ENCODE results near the gene ANO10.
"Not testable (repeated sequence)": the region's sequence is repeated elsewhere in the genome, so short reads cannot be mapped to it uniquely, and the experiment has no call there.

Gene ANO10

GRCh38 chr3:43521941-43522340 is 99.9 kb downstream of the ANO10 start (continued):
- TF ChIP-seq ZBTB11 (tag by site-specific recombination; conservative IDR thresholded peaks at IDR 0.05; ENCODE audit: low read depth): no peak

- CTCF ChIA-PET; POLR2A ChIA-PET; H3K4me3 ChIP-seq (ENCODE audit: low read depth, low read length): not testable (repeated sequence)
Measured at GRCh38 chr3:43518515-43518914, 103.3 kb downstream of the ANO10 start.

GRCh38 chr3:43515970-43516635 is 105.7 kb downstream of the ANO10 start:
- no peak overlapping the region for H3K4me3 ChIP-seq (ENCODE audit: low read depth, low read length)
- ChIA-PET POLR2A (no interaction called here), CTCF (interaction anchor here (0.5 to 0.7 kb wide), 2 partner anchors 156 to 189 kb away, joined by 3 to 5 read pairs; no protein-coding TSS in a partner anchor)
- TF ChIP-seq ZNF423 (tag by site-specific recombination; IDR thresholded peaks at IDR 0.05): no peak
- no peak for TF ChIP-seq ZNF280D (tag by site-specific recombination; IDR thresholded peaks at IDR 0.05)
- no peak for TF ChIP-seq PRDM6 (tag by site-specific recombination; IDR thresholded peaks at IDR 0.05)
- TF ChIP-seq MEIS1 (CRISPR knock-in tag; IDR thresholded peaks at IDR 0.05; ENCODE audit: borderline replicate concordance): no peak
- TF ChIP-seq ZBTB7A (tag by site-specific recombination; IDR thresholded peaks at IDR 0.05; ENCODE audit: low read depth): no peak
- TF ChIP-seq GFI1B (tag by site-specific recombination; IDR thresholded peaks at IDR 0.05): no peak
- no peak for TF ChIP-seq ZNF223 (tag by site-specific recombination; IDR thresholded peaks at IDR 0.05)
- TF ChIP-seq ZNF26 (tag by site-specific recombination; IDR thresholded peaks at IDR 0.05): no peak
- TF ChIP-seq REST (tag by site-specific recombination; IDR thresholded peaks at IDR 0.05): no peak
- TF ChIP-seq ZNF621 (tag by site-specific recombination; IDR thresholded peaks at IDR 0.05): no peak
- TF ChIP-seq ZNF221 (tag by site-specific recombination; IDR thresholded peaks at IDR 0.05; ENCODE audit: borderline replicate concordance): no peak
- TF ChIP-seq ZNF610 (tag by site-specific recombination; IDR thresholded peaks at IDR 0.05; ENCODE audit: borderline replicate concordance): no peak
- TF ChIP-seq GLI2 (tag by site-specific recombination; IDR thresholded peaks at IDR 0.05; ENCODE audit: borderline replicate concordance, low read depth): no peak
- TF ChIP-seq ZNF362 (tag by site-specific recombination; IDR thresholded peaks at IDR 0.05): no peak
- TF ChIP-seq ZNF747 (tag by site-specific recombination; IDR thresholded peaks at IDR 0.05): no peak
- TF ChIP-seq ZNF670 (tag by site-specific recombination; IDR thresholded peaks at IDR 0.05; ENCODE audit: low read depth): no peak

More at GRCh38 chr3:43518515-43518914, 103.3 kb downstream of the ANO10 start:
- not testable (repeated sequence) for H3K36me3 ChIP-seq (ENCODE audit: control insufficient read depth in 2 of 2, insufficient read depth in 1 of 2, low read length in 2 of 2); H3K4me1 ChIP-seq (ENCODE audit: control insufficient read depth, insufficient read depth, low read length); H3K9me3 ChIP-seq (ENCODE audit: control insufficient read depth, insufficient read depth, low read depth, low read length); H3K27ac ChIP-seq (ENCODE audit: extremely low read depth, low read depth, low read length)

More at GRCh38 chr3:43515970-43516635, 105.7 kb downstream of the ANO10 start:
- Histone ChIP-seq H3K27ac (ENCODE audit: extremely low read depth, low read depth, low read length) (no peak overlapping the region), H3K36me3 (ENCODE audit: control insufficient read depth in 2 of 2, insufficient read depth in 1 of 2, low read length in 2 of 2) (no peaks in the 10 kb centered on the region), H3K9me3 (ENCODE audit: control insufficient read depth, insufficient read depth, low read depth, low read length) (no peaks in the 10 kb centered on the region), H3K4me1 (ENCODE audit: control insufficient read depth, insufficient read depth, low read length) (no peaks in the 10 kb centered on the region)
